K562 (cell line): Measurements from ENCODE around the gene RFC2. TPM values are rescaled to one million over a fixed set of nuclear protein-coding genes. Genes with fewer than 3 reads are reported as not detected.

Source experiments
- ASH1L ChIP-seq: fragments of 450-650 bp; IDR thresholded peaks from 2 replicates; pipeline ENCODE4 v1.6.1; 2018; ENCODE audit warnings: borderline replicate concordance, mild to moderate bottlenecking, low read depth; ENCODE audit not compliant: partially characterized antibody
- BRCA1 ChIP-seq, 2 experiments: fragments of 450-650 bp in 1 of 2; sonication (generic) in 1 of 2; formaldehyde crosslinking in 1 of 2; IDR thresholded peaks; 2 replicates each; pipeline versions ENCODE4 v1.5.0 to v1.6.1; 2017 to 2020; ENCODE audit warnings: mild to moderate bottlenecking in 1 of 2, missing genetic modification reagents in 1 of 2
- BRD4 ChIP-seq: fragments of 200-600 bp; sonication (generic); IDR thresholded peaks from 2 replicates; pipeline ENCODE4 v1.6.1; 2017; ENCODE audit warnings: inconsistent platforms
- EP400 ChIP-seq: fragments of 450-650 bp; IDR thresholded peaks from 2 replicates; pipeline ENCODE4 v1.6.1; 2017; ENCODE audit warnings: antibody characterized with exemption, mild to moderate bottlenecking, moderate library complexity
- FOXK1 ChIP-seq: sonication (generic); formaldehyde crosslinking; IDR thresholded peaks from 2 replicates; pipeline ENCODE4 v1.8.0; 2022; ENCODE audit warnings: missing genetic modification reagents, mild to moderate bottlenecking, borderline replicate concordance
- HEY1 ChIP-seq: fragments of 250-450 bp; sonication (Bioruptor Pico); IDR thresholded peaks from 2 replicates; pipeline ENCODE4 v1.5.0; 2020; ENCODE audit warnings: mild to moderate bottlenecking, moderate library complexity, borderline replicate concordance
- KAT2B ChIP-seq: IDR thresholded peaks from one replicate; pipeline ENCODE4 v1.6.1; 2012; ENCODE audit warnings: low read depth, mild to moderate bottlenecking, control low read depth, inconsistent platforms, low read length, moderate library complexity
- MCM2 ChIP-seq: fragments of 450-650 bp; IDR thresholded peaks from 2 replicates; pipeline ENCODE4 v1.6.1; 2017; ENCODE audit warnings: low read depth, mild to moderate bottlenecking
- MTA3 ChIP-seq: fragments of 450-650 bp; formaldehyde crosslinking; IDR thresholded peaks from 2 replicates; pipeline ENCODE4 v1.6.1; 2017; ENCODE audit warnings: mild to moderate bottlenecking, borderline replicate concordance
- NCOA1 ChIP-seq: fragments of 450-650 bp; IDR thresholded peaks from 2 replicates; pipeline ENCODE4 v1.6.1; 2016; ENCODE audit warnings: low read depth
- NFRKB ChIP-seq: fragments of 450-650 bp; IDR thresholded peaks from 2 replicates; pipeline ENCODE4 v1.6.1; 2016; ENCODE audit warnings: low read depth
- NRF1 ChIP-seq, 2 experiments: fragments of 450-650 bp; IDR thresholded peaks in 1 of 2; conservative IDR thresholded peaks in 1 of 2; 2 replicates each; pipeline ENCODE4 v1.6.1; 2014; ENCODE audit warnings: mild to moderate bottlenecking in 2 of 2
- OTX1 ChIP-seq: fragments of 450-650 bp; formaldehyde crosslinking; IDR thresholded peaks from 2 replicates; pipeline ENCODE4 v1.4.0; 2022; ENCODE audit warnings: mild to moderate bottlenecking
- RBM14 ChIP-seq: fragments of 200-400 bp; formaldehyde crosslinking; IDR thresholded peaks from 2 replicates; pipeline ENCODE4 v1.6.1; 2018; ENCODE audit warnings: low read depth, mild to moderate bottlenecking, low read length, moderate library complexity, borderline replicate concordance; ENCODE audit not compliant: insufficient read depth
- RNF219 ChIP-seq: fragments of 250-450 bp; sonication (Bioruptor Pico); IDR thresholded peaks from 2 replicates; pipeline ENCODE4 v1.5.0; 2022; ENCODE audit warnings: mild to moderate bottlenecking
- SETDB1 ChIP-seq: IDR thresholded peaks from one replicate; pipeline ENCODE4 v1.6.1; 2012; ENCODE audit warnings: low read length, control low read depth, inconsistent platforms
- SMAD2 ChIP-seq: fragments of 150-350 bp; IDR thresholded peaks from 2 replicates; pipeline ENCODE4 v1.6.1; 2014; ENCODE audit warnings: low read depth, mild to moderate bottlenecking, low read length
- SPI1 ChIP-seq: IDR thresholded peaks from 2 replicates; pipeline ENCODE4 v1.6.1; 2011; ENCODE audit warnings: low read depth, low read length, control low read depth, borderline replicate concordance
- ZFX ChIP-seq: sonication (generic); formaldehyde crosslinking; IDR thresholded peaks from 2 replicates; pipeline ENCODE4 v1.8.0; 2022; ENCODE audit warnings: mild to moderate bottlenecking, missing genetic modification reagents, moderate library complexity
- ZNF212 ChIP-seq: fragments of 450-650 bp; formaldehyde crosslinking; IDR thresholded peaks from 2 replicates; pipeline ENCODE4 v1.4.0; 2020; ENCODE audit warnings: mild to moderate bottlenecking
- ZNF263 ChIP-seq: sonication (generic); formaldehyde crosslinking; IDR thresholded peaks from 2 replicates; pipeline ENCODE4 v1.8.0; 2022; ENCODE audit warnings: mild to moderate bottlenecking, missing genetic modification reagents, borderline replicate concordance
- ZNF445 ChIP-seq: fragments of 250-450 bp; sonication (Bioruptor Pico); IDR thresholded peaks from 2 replicates; pipeline ENCODE4 v1.4.0; 2020; ENCODE audit warnings: low read depth, mild to moderate bottlenecking, moderate library complexity
- ZNF695 ChIP-seq: fragments of 450-650 bp; formaldehyde crosslinking; IDR thresholded peaks from 2 replicates; pipeline ENCODE4 v1.4.0; 2020; ENCODE audit warnings: mild to moderate bottlenecking, moderate library complexity
- ZNF740 ChIP-seq, 3 experiments: fragments of 200-800 bp in 1 of 3; sonication (Bioruptor generic) in 1 of 3; sonication (generic) in 1 of 3; formaldehyde crosslinking in 1 of 3; IDR thresholded peaks; 2 replicates each; pipeline versions ENCODE4 v1.6.1 to v1.8.0; 2016 to 2022; ENCODE audit warnings: mild to moderate bottlenecking in 2 of 3, missing compliant biosample characterization in 2 of 3, missing genetic modification characterization in 2 of 3, missing genetic modification reagents in 1 of 3
- polyA plus RNA-seq, 8 experiments: library from polyadenylated mRNA; depleted of rRNA in 4 of 8; stranded (reverse) in 5 of 8; unstranded in 3 of 8; fragments of >200 nt; fragmentation: Nextera tagmentation in 2 of 8; fragmentation: Illumina TruSeq in 1 of 8; extraction: Ambion mirVana in 2 of 8; extraction: Trizol in 1 of 8; gene quantifications; 2 replicates each; pipeline versions ENCODE4 v1.2.1 to v1.2.3, GENCODE V29; 2011 to 2014; ENCODE audit warnings: inconsistent platforms in 1 of 8, missing spikeins in 1 of 8
- total RNA-seq, 7 experiments: library from RNA; depleted of rRNA in 6 of 7; stranded (reverse); fragments of >200 nt in 6 of 7; fragmentation: Illumina TruSeq in 2 of 7; extraction: Trizol in 2 of 7; gene quantifications; 2 replicates each; pipeline versions ENCODE4 v1.2.1 to v1.2.3, GENCODE V29; 2011 to 2021; ENCODE audit warnings: low replicate concordance in 1 of 7
- TF ChIP-seq, protein P1 (sequence below): fragments of 450-650 bp; IDR thresholded peaks from 2 replicates; pipeline ENCODE4 v1.6.1; 2017; ENCODE audit warnings: mild to moderate bottlenecking, moderate library complexity

RFC2 gene
- total and polyA plus RNA-seq, 9 of the 15 experiments (the other 6 are each of a cell fraction or from before 2014, with no cell fraction given): 32.5 to 161 (median 102) TPM

GRCh38 chr7:74254129-74254857, at the start of gene RFC2 (continued):
- TF ChIP-seq HEY1 (CRISPR knock-in tag): no peak
- peak; percentile 85 for TF ChIP-seq NCOA1
- TF ChIP-seq RBM14: no peak
- no peak for TF ChIP-seq SETDB1
- TF ChIP-seq ZNF263: peak; percentile 54; the same call in 1 of the 2 replicates
- TF ChIP-seq, protein P1, sequence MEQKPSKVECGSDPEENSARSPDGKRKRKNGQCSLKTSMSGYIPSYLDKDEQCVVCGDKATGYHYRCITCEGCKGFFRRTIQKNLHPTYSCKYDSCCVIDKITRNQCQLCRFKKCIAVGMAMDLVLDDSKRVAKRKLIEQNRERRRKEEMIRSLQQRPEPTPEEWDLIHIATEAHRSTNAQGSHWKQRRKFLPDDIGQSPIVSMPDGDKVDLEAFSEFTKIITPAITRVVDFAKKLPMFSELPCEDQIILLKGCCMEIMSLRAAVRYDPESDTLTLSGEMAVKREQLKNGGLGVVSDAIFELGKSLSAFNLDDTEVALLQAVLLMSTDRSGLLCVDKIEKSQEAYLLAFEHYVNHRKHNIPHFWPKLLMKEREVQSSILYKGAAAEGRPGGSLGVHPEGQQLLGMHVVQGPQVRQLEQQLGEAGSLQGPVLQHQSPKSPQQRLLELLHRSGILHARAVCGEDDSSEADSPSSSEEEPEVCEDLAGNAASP: no peak
- TF ChIP-seq KAT2B: no peak
- TF ChIP-seq ZFX (CRISPR knock-in tag): peak; percentile 91
- no peak; the same call in 1 of the 2 replicates for TF ChIP-seq BRD4
- peak; percentile 77 to 83 for TF ChIP-seq NRF1 (conservative IDR thresholded peaks at IDR 0.05 in 1 of 2, IDR thresholded peaks at IDR 0.05 in 1 of 2)
- TF ChIP-seq ZNF445: no peak
- TF ChIP-seq RNF219 (CRISPR knock-in tag): no peak
- peak; percentile 39; the same call in 1 of the 2 replicates for TF ChIP-seq SPI1
- peak; percentile 92 for TF ChIP-seq EP400
- TF ChIP-seq MTA3: peak; percentile 84; the same call in 1 of the 2 replicates
- TF ChIP-seq MCM2: no peak
- TF ChIP-seq SMAD2: no peak
- no peak for TF ChIP-seq ASH1L
- no peak for TF ChIP-seq BRCA1 (IDR thresholded peaks at IDR 0.05)
- TF ChIP-seq BRCA1 (CRISPR knock-in tag; IDR thresholded peaks at IDR 0.05): no peak
- TF ChIP-seq ZNF695 (CRISPR knock-in tag): no peak
- no peak for TF ChIP-seq ZNF212 (CRISPR knock-in tag)
- peak; percentile 90 for TF ChIP-seq NFRKB
- TF ChIP-seq OTX1 (CRISPR knock-in tag): no peak
- TF ChIP-seq ZNF740 (CRISPR knock-in tag; IDR thresholded peaks at IDR 0.05): peak; percentile 77; the same call in 1 of the 2 replicates
- no peak for TF ChIP-seq ZNF740 (tag; IDR thresholded peaks at IDR 0.05)
- TF ChIP-seq FOXK1: no peak
